ENCODE data around the gene KIAA1328. TPM values are rescaled to one million over a fixed set of nuclear protein-coding genes. Genes with fewer than 3 reads are reported as not detected.

The KIAA1328 gene
- total and polyA plus RNA-seq, 9 of the 15 experiments (the other 6 are each of a cell fraction or from before 2014, with no cell fraction given) = 4.0 to 8.6 (median 7.4) TPM

DNA sequence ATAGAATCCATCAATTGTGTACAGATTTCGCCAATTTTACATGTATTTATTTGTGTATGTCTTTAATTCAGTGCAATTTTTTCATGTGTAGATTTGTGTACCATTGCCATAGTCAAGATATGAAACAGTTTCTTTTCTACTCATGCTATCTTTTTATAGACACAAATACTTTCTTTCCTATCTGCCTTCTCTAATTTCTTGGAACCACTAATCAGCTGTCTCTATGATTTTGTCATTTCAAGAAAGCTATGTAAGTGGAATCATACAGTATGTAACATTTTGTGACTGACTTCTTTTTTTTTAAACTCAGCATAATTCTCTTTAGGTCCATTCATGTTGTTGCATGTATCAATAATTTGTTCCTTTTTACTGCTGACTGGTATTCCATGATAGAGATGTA is 33.3 kb downstream of the KIAA1328 start:
- in situ Hi-C loops (cut with MboI) = no loop called here
- no peak overlapping the region for H3K27ac ChIP-seq (ENCODE audit: extremely low read depth, low read depth, low read length)

More for the DNA sequence above, 33.3 kb downstream of the KIAA1328 start:
- intact Hi-C loops (cut with micrococcal nuclease) = no loop called here
- POLR2A ChIA-PET = no interaction called here
- peak; percentile 72 for FAIRE-seq
- H3K4me2 ChIP-seq (ENCODE audit: insufficient read depth, low read length) = no peak overlapping the region
- H3K79me2 ChIP-seq (ENCODE audit: control insufficient read depth, insufficient read depth, low read length) = no peaks in the 10 kb centered on the region
- 4% methylated on average over 1 of the region's 1 CpG for WGBS (ENCODE audit: insufficient coverage, low coverage, missing lambda C conversion rate)
- no TSS peak for BruUV-seq (replicated peaks)
- no peak for ATAC-seq
- no peak overlapping the region for H2AFZ ChIP-seq (ENCODE audit: low read depth, low read length)
- no peaks in the 10 kb centered on the region for H4K20me1 ChIP-seq (replicated peaks; ENCODE audit: control insufficient read depth, insufficient read depth, low read length)
- no peaks in the 10 kb centered on the region for H3K36me3 ChIP-seq (ENCODE audit: control insufficient read depth, insufficient read depth, low read length)
- no peaks in the 10 kb centered on the region for H3K27me3 ChIP-seq (ENCODE audit: control insufficient read depth in 2 of 2, insufficient read depth in 2 of 2, low read length in 2 of 2)
- no peaks in the 10 kb centered on the region for H3K9me1 ChIP-seq (ENCODE audit: control insufficient read depth, insufficient read depth, low read length)
- TF ChIP-seq ZNF316 (IDR thresholded peaks at IDR 0.05) = peak; percentile 41; the same call in 1 of the 2 replicates
- TF ChIP-seq IRF9 (tag; IDR thresholded peaks at IDR 0.05) = no peak
- TF ChIP-seq, protein P1, sequence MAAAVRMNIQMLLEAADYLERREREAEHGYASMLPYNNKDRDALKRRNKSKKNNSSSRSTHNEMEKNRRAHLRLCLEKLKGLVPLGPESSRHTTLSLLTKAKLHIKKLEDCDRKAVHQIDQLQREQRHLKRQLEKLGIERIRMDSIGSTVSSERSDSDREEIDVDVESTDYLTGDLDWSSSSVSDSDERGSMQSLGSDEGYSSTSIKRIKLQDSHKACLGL (CRISPR knock-in tag; IDR thresholded peaks at IDR 0.05; ENCODE audit: borderline replicate concordance, poor library complexity, severe bottlenecking) = no peak
- TF ChIP-seq E4F1 (CRISPR knock-in tag; IDR thresholded peaks at IDR 0.05; ENCODE audit: borderline replicate concordance) = no peak
- TF ChIP-seq MAFG (tag; conservative IDR thresholded peaks at IDR 0.05) = 0 out of 2 replicates have a peak, but pooled peaks have one; percentile 18
- CTCF ChIA-PET (ENCODE audit: low intra/inter-chr PET ratio) = no interaction called here
- H3K4me1 ChIP-seq (replicated peaks in 1 of 2; ENCODE audit: control insufficient read depth in 2 of 2, insufficient read depth in 2 of 2, low read length in 2 of 2) = no peaks in the 10 kb centered on the region
- no peaks in the 10 kb centered on the region for H3K9me3 ChIP-seq (replicated peaks; ENCODE audit: control insufficient read depth, insufficient read depth, low read depth, low read length)
- no peak overlapping the region for H3K4me3 ChIP-seq
- H3K9ac ChIP-seq (ENCODE audit: insufficient read depth in 1 of 2, low read depth in 2 of 2, low read length in 2 of 2) = no peak overlapping the region
- no peak for DNase-seq (ENCODE audit: extremely low read depth in 1 of 4, low spot score in 3 of 4)

All from K562 (cell line).